Breast epithelium (tissue), 4 donors: ENCODE measurements around the gene IFNA10. TPM values are rescaled to one million over a fixed set of nuclear protein-coding genes. Genes with fewer than 3 reads are reported as not detected.
"Not testable (repeated sequence)": the region's sequence is repeated elsewhere in the genome, so short reads cannot be mapped to it uniquely, and the experiment has no call there.

Experiments
- DNase-seq, 2 donors: peaks; one replicate each; pipeline ENCODE4 v3.0.0-alpha.2; 2019; ENCODE audit warnings: low spot score in 2 of 2
- H3K27ac ChIP-seq, 2 donors: fragments of 200-600 bp; sonication (generic) in 1 of 2; one replicate each; pipeline ENCODE4 v1.5.1; 2016 to 2019; ENCODE audit warnings: mild to moderate bottlenecking in 1 of 2
- H3K27me3 ChIP-seq, 2 donors: fragments of 200-600 bp; sonication (generic) in 1 of 2; one replicate each; pipeline versions ENCODE4 v1.5.1 to v1.6.0; 2017 to 2019; ENCODE audit warnings: control low read depth in 1 of 2, mild to moderate bottlenecking in 1 of 2
- H3K36me3 ChIP-seq: fragments of 200-600 bp; one replicate; pipeline ENCODE4 v1.5.1; 2019
- H3K4me1 ChIP-seq, 2 donors: fragments of 200-600 bp; sonication (generic); one replicate each; pipeline ENCODE4 v1.5.1; 2016 to 2019; ENCODE audit warnings: control low read depth in 1 of 2
- H3K4me3 ChIP-seq, 3 donors: fragments of 200-600 bp; sonication (generic); 1 replicate in 2 of 3; 2 replicates in 1 of 3; pipeline ENCODE4 v1.5.1; 2016 to 2019; ENCODE audit warnings: mild to moderate bottlenecking in 3 of 3, moderate library complexity in 2 of 3
- H3K9me3 ChIP-seq, 2 donors: fragments of 200-600 bp; sonication (generic) in 1 of 2; one replicate each; pipeline ENCODE4 v1.5.1; 2016 to 2019; ENCODE audit warnings: control low read depth in 1 of 2
- POLR2A ChIP-seq: fragments of 450-650 bp; IDR thresholded peaks from one replicate; pipeline ENCODE4 v1.6.1; 2016; ENCODE audit warnings: antibody characterized with exemption, mild to moderate bottlenecking, moderate library complexity
- POLR2AphosphoS5 ChIP-seq, 3 donors: sonication (generic); formaldehyde crosslinking; IDR thresholded peaks; one replicate each; pipeline ENCODE4 v1.6.1; 2017; ENCODE audit warnings: antibody characterized with exemption in 3 of 3
- intact Hi-C: fragments of 100-400 bp; cut with DNase I; formaldehyde crosslinking; loops from one replicate; pipeline ENCODE4 v1.15.1; 2023; ENCODE audit warnings: low total_unique reads
- total RNA-seq, 3 donors: library from RNA; depleted of rRNA; stranded (reverse); fragments of >200 nt; gene quantifications; one replicate each; pipeline ENCODE4 v1.1.0, GENCODE V29; 2016
- TF ChIP-seq, protein P1 (sequence below), 3 donors: fragments of 450-650 bp; IDR thresholded peaks; one replicate each; pipeline ENCODE4 v1.5.1; 2016 to 2017; ENCODE audit warnings: antibody characterized with exemption in 3 of 3, mild to moderate bottlenecking in 3 of 3, moderate library complexity in 3 of 3

IFNA10 gene
- total RNA-seq, 3 donors from 2014 or later, result not detected

DNA sequence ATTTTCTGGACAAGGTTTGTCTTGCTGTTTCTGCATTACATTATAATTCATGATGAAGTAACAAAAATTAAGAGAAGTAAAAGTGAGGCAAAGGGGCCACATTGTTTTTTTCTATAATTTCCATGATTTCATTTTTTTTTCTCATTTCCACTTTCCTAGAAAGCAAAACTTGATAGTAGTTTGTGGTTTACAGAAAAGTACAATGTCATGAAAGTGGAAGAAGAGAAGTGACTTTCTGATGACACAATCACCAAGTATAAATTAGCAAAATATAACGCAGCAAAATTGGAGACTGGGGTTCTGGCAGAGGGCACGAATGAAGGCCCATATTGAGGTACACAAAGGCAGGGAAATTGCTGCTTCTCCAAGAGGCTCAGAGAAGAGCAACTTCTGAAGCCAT, 37.9 kb upstream of the IFNA10 start:
- intact Hi-C loops, result no loop called here
- H3K27me3 ChIP-seq, result no peaks in the 10 kb centered on the region
- DNase-seq, result no peak

GRCh38 chr9:21239911-21240310, 33.0 kb upstream of the IFNA10 start, which contains the start of gene IFNA14:
Gene IFNA14 (minus strand): TSS chr9:21240005. CDS start chr9:21239935, 70 bp downstream.
- no peak for TF ChIP-seq POLR2A
- no peak for TF ChIP-seq POLR2AphosphoS5 (IDR thresholded peaks at IDR 0.05)
- TF ChIP-seq, protein P1, sequence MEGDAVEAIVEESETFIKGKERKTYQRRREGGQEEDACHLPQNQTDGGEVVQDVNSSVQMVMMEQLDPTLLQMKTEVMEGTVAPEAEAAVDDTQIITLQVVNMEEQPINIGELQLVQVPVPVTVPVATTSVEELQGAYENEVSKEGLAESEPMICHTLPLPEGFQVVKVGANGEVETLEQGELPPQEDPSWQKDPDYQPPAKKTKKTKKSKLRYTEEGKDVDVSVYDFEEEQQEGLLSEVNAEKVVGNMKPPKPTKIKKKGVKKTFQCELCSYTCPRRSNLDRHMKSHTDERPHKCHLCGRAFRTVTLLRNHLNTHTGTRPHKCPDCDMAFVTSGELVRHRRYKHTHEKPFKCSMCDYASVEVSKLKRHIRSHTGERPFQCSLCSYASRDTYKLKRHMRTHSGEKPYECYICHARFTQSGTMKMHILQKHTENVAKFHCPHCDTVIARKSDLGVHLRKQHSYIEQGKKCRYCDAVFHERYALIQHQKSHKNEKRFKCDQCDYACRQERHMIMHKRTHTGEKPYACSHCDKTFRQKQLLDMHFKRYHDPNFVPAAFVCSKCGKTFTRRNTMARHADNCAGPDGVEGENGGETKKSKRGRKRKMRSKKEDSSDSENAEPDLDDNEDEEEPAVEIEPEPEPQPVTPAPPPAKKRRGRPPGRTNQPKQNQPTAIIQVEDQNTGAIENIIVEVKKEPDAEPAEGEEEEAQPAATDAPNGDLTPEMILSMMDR (IDR thresholded peaks at IDR 0.05), result no peak
- H3K27me3 ChIP-seq, result no peaks in the 10 kb centered on the region
- H3K27ac ChIP-seq, result no peak within 1 kb of the TSS
- H3K4me3 ChIP-seq, result no peak within 1 kb of the TSS
- H3K9me3 ChIP-seq, result no peaks in the 10 kb centered on the region
- no peaks in the 10 kb centered on the region for H3K36me3 ChIP-seq
- H3K4me1 ChIP-seq, result no peaks in the 10 kb centered on the region
- no peak for DNase-seq
- intact Hi-C loops, result no loop called here

More for the DNA sequence above, 37.9 kb upstream of the IFNA10 start:
- no peak for TF ChIP-seq POLR2A
- TF ChIP-seq POLR2AphosphoS5 (IDR thresholded peaks at IDR 0.05), result no peak
- TF ChIP-seq, protein P1 (IDR thresholded peaks at IDR 0.05), result no peak
- H3K4me1 ChIP-seq, result no peaks in the 10 kb centered on the region
- H3K4me3 ChIP-seq, result no peak overlapping the region
- no peaks in the 10 kb centered on the region for H3K9me3 ChIP-seq
- H3K27ac ChIP-seq, result no peak overlapping the region
- no peaks in the 10 kb centered on the region for H3K36me3 ChIP-seq

DNA sequence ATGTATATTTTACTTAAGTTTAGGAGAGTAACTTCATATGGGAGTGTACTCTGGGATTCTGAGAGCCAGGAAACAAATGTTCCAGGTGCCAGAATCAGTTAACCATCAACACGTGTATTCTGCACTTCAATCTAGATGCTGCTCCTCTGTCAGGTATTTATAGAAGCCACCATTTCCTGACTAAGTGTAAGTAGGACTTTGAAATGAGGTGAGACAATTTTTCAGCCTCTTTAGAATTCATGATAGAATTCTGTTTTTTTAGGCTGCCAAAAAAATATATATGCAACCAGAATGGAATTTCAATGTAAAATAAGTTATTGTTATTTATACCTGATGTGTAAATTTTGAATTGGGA, 29.4 kb upstream of the IFNA10 start:
- H3K4me1 ChIP-seq, H3K9me3 ChIP-seq, H3K36me3 ChIP-seq, H3K27me3 ChIP-seq, intact Hi-C loops, H3K27ac ChIP-seq, H3K4me3 ChIP-seq, DNase-seq: not testable (repeated sequence)

DNA sequence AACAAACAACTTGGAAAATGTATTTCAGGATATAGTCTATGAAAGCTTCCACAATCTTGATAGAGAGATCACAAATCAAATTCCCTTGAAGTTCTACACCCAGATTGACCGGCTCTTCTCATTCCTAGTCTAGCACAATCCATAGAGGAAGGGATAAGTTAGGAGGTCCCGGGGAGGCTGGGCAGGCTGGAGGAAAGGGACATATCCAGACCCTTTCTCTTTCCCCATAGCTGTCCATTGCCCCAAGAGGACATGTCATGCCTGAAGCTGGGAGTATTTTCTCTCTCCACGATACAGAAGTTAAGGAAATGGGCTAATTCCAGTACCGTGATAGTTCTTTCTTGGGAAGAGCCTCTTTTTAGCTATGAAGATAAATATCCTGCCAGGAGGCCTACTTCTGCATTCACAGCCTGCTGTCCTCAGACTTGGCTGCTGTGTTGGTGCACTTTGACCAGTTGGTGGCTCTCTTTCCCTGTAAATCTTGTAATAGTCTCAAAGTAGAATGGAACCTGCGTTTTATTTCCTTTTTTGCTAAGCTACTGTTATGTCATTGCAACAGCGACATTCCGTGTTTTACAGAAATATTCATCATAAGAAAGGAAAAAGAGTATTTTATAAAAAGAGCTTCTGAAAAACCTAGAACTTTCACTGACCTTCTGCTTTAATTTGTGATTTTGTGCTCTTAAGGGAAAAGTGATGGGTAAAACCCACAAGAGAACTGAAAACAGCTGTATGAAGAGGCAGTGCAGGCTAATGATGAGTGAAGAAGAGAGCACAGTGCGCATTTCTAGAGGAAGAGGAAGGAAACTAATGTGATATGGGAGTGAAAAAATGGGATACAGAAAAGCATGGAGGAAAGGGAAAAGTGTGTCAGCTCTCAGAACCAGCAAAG, 28.8 kb upstream of the IFNA10 start:
- H3K4me3 ChIP-seq, H3K4me1 ChIP-seq, DNase-seq, H3K9me3 ChIP-seq, H3K27ac ChIP-seq, H3K36me3 ChIP-seq, H3K27me3 ChIP-seq, intact Hi-C loops: not testable (repeated sequence)
- TF ChIP-seq, protein P1 (IDR thresholded peaks at IDR 0.05), result peak in 2 of 3 donors; percentile 22 to 34

DNA sequence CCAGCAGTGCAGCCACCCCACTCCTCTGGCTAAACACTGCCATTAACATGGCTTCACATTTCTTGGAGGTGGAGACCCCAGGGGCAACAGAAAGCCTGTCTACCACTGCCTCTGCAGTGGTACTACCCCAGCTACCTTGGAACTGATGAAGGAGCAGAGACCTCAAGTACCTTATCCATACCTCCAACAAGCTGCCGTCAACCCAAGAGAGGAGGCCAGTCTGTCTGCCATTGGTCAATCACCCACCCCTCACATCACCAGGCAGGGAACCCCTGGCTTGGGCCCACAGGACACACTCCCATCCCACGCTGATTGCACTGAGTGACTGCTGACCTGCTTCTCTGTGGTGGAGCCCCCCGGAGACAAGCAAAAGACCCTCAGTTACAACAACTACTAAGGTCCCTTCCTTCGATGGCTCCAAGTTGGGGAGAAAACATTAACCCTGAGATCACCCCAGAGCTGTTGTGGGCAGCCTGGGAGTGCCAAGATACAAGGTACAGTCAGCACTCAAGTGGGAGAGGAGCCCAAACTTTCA, 27.3 kb upstream of the IFNA10 start:
- H3K4me1 ChIP-seq, result no peaks in the 10 kb centered on the region
- H3K27me3 ChIP-seq, result no peaks in the 10 kb centered on the region
- TF ChIP-seq, protein P1 (IDR thresholded peaks at IDR 0.05), result no peak
- no peak for TF ChIP-seq POLR2A
- TF ChIP-seq POLR2AphosphoS5 (IDR thresholded peaks at IDR 0.05), result no peak
- no peaks in the 10 kb centered on the region for H3K9me3 ChIP-seq
- no peak overlapping the region for H3K27ac ChIP-seq
- intact Hi-C loops, result no loop called here
- no peak for DNase-seq
- no peaks in the 10 kb centered on the region for H3K36me3 ChIP-seq
- no peak overlapping the region for H3K4me3 ChIP-seq
